ENCODE measurements around the gene TNFAIP2. TPM values are rescaled to one million over a fixed set of nuclear protein-coding genes. Genes with fewer than 3 reads are reported as not detected.
A peak's percentile ranks its signal among the peaks of the same experiment; 100 is the strongest.

Gene TNFAIP2
- total and polyA plus RNA-seq, 2 of the 4 experiments (the other 2 are of a cell fraction) = 6.3 to 9.6 TPM

GRCh38 chr14:103103461-103104388 is 19.5 kb upstream of the TNFAIP2 start:
- H2AK5ac ChIP-seq (ENCODE audit: low read depth, low read length) = no peak overlapping the region
- no peak overlapping the region for H3K18ac ChIP-seq (ENCODE audit: low read depth, low read length)
- H3K27ac ChIP-seq (ENCODE audit: insufficient read depth, low read length) = no peak overlapping the region
- H4K91ac ChIP-seq (ENCODE audit: insufficient read depth, low read depth, low read length) = no peak overlapping the region
- ATAC-seq (ENCODE audit: low read depth) (peak; percentile 64), DNase-seq (peak; percentile 35)
- POLR2A ChIA-PET (ENCODE audit: unreplicated experiment) = no interaction called here
- no peaks in the 10 kb centered on the region for H3K79me1 ChIP-seq (ENCODE audit: low read depth in 1 of 2, low read length in 2 of 2)
- H2BK120ac ChIP-seq (ENCODE audit: low read depth, low read length) = no peak overlapping the region
- H4K5ac ChIP-seq (ENCODE audit: low read depth, low read length) = no peak overlapping the region
- H4K8ac ChIP-seq (ENCODE audit: low read depth in 2 of 2, low read length in 2 of 2) = no peak overlapping the region
- peak overlapping the region; percentile 83 for H2AFZ ChIP-seq (replicated peaks; ENCODE audit: low read length, poor library complexity)
- 4% methylated on average over 26 of the region's 68 CpGs; no CpG with 5 or more reads in 1 of the 2 experiments for whole genome bisulfite sequencing, 2 experiments (ENCODE audit: extremely low coverage in 2 of 2, insufficient read length in 1 of 2)
- no peak overlapping the region for H2BK5ac ChIP-seq (ENCODE audit: low read depth, low read length, poor library complexity, severe bottlenecking)
- H3K4me2 ChIP-seq (ENCODE audit: low read depth, low read length) = peak overlapping the region; percentile 17; the same call in 1 of the 2 replicates
- no peak overlapping the region for H2BK20ac ChIP-seq (ENCODE audit: low read depth, low read length)
- no peaks in the 10 kb centered on the region for H3K9me3 ChIP-seq (ENCODE audit: control insufficient read depth, insufficient read depth, low read length)
- H3K27me3 ChIP-seq (ENCODE audit: control insufficient read depth, insufficient read depth, low read length) = peaks cover 44% of the 10 kb centered on the region
- H2BK15ac ChIP-seq (ENCODE audit: low read depth, low read length) = no peak overlapping the region
- in situ Hi-C loops (cut with MboI; ENCODE audit: low sequenced_read_pairs) = no loop called here
- peaks cover 10% of the 10 kb centered on the region for H3K4me1 ChIP-seq (ENCODE audit: control insufficient read depth, insufficient read depth, low read length)
- peak overlapping the region; percentile 37 for H2AK9ac ChIP-seq (replicated peaks; ENCODE audit: low read depth, low read length, poor library complexity)
- no peaks in the 10 kb centered on the region for H3K36me3 ChIP-seq (ENCODE audit: control insufficient read depth, insufficient read depth, low read length)
- H3K9me1 ChIP-seq (ENCODE audit: insufficient read depth, low read length) = peaks cover 7% of the 10 kb centered on the region; the same call in 1 of the 2 replicates
- no TSS peak for BruUV-seq (replicated peaks)
- no peak overlapping the region for H3K14ac ChIP-seq (replicated peaks; ENCODE audit: low read depth, low read length)
- no peak overlapping the region for H3K56ac ChIP-seq (ENCODE audit: extremely low read depth, insufficient read depth, low read length)
- H3K4ac ChIP-seq (ENCODE audit: low read depth, low read length) = no peak overlapping the region
- CTCF ChIA-PET = interaction anchor here (0.6 to 3.3 kb wide), 13 partner anchors 8 to 188 kb away, joined by 3 to 23 read pairs (median 7); no protein-coding TSS in a partner anchor
- H4K20me1 ChIP-seq (ENCODE audit: insufficient read depth, low read length) = no peaks in the 10 kb centered on the region; the same call in 1 of the 2 replicates
- H3K4me3 ChIP-seq (ENCODE audit: insufficient read depth, low read depth, low read length) = no peak overlapping the region
- H3K23ac ChIP-seq (ENCODE audit: low read depth, low read length) = no peak overlapping the region
- H3K9ac ChIP-seq (ENCODE audit: low read depth, low read length) = no peak overlapping the region
- intact Hi-C loops (cut with micrococcal nuclease) = no loop called here
- dilution Hi-C loops (cut with HindIII; ENCODE audit: low sequenced_read_pairs, unreplicated experiment) = no loop called here
- TF ChIP-seq, protein P1, sequence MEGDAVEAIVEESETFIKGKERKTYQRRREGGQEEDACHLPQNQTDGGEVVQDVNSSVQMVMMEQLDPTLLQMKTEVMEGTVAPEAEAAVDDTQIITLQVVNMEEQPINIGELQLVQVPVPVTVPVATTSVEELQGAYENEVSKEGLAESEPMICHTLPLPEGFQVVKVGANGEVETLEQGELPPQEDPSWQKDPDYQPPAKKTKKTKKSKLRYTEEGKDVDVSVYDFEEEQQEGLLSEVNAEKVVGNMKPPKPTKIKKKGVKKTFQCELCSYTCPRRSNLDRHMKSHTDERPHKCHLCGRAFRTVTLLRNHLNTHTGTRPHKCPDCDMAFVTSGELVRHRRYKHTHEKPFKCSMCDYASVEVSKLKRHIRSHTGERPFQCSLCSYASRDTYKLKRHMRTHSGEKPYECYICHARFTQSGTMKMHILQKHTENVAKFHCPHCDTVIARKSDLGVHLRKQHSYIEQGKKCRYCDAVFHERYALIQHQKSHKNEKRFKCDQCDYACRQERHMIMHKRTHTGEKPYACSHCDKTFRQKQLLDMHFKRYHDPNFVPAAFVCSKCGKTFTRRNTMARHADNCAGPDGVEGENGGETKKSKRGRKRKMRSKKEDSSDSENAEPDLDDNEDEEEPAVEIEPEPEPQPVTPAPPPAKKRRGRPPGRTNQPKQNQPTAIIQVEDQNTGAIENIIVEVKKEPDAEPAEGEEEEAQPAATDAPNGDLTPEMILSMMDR (conservative IDR thresholded peaks at IDR 0.05; ENCODE audit: low read depth, low read length) = 0 out of 2 replicates have a peak, but pooled peaks have one; percentile 8
- TF ChIP-seq RFX5 (IDR thresholded peaks at IDR 0.05; ENCODE audit: low read depth, low read length) (no peak), POLR2A (IDR thresholded peaks at IDR 0.05; ENCODE audit: low read depth, low read length) (no peak), BHLHE40 (IDR thresholded peaks at IDR 0.05; ENCODE audit: low read depth, low read length) (no peak), SMC3 (IDR thresholded peaks at IDR 0.05; ENCODE audit: low read depth, low read length) (no peak)

Measured in IMR-90 (cell line).